Lower leg skin (tissue), 4 donors: ENCODE data around the gene LCLAT1. TPM values are rescaled to one million over a fixed set of nuclear protein-coding genes. Genes with fewer than 3 reads are reported as not detected.
"Not testable (repeated sequence)": the region's sequence is repeated elsewhere in the genome, so short reads cannot be mapped to it uniquely, and the experiment has no call there.

Source experiments
- DNase-seq, 2 donors: peaks; one replicate each; pipeline ENCODE4 v3.0.0-alpha.2; 2019; ENCODE audit warnings: low spot score in 2 of 2
- H3K4me3 ChIP-seq: fragments of 200-600 bp; sonication (generic); 2 replicates; pipeline ENCODE4 v1.5.1; 2017; ENCODE audit warnings: mild to moderate bottlenecking, low read depth; ENCODE audit not compliant: poor library complexity, severe bottlenecking
- CTCF ChIP-seq, 3 donors: fragments of 450-650 bp; IDR thresholded peaks; one replicate each; pipeline ENCODE4 v1.5.1; 2016; ENCODE audit warnings: antibody characterized with exemption in 3 of 3, mild to moderate bottlenecking in 3 of 3, moderate library complexity in 2 of 3
- POLR2A ChIP-seq, 2 donors: fragments of 450-650 bp; IDR thresholded peaks; one replicate each; pipeline ENCODE4 v1.6.1; 2016 to 2017; ENCODE audit warnings: antibody characterized with exemption in 2 of 2, mild to moderate bottlenecking in 1 of 2, moderate library complexity in 1 of 2
- WGBS, 2 donors: methylation state at CpG; one replicate each; pipeline ENCODE4 v1.1.5; 2018; 5-methylcytosine and 5-hydroxymethylcytosine counted together
- intact Hi-C: fragments of 100-400 bp; cut with DNase I; formaldehyde crosslinking; loops from one replicate; pipeline ENCODE4 v1.15.0; 2023; ENCODE audit warnings: low total_unique reads
- total RNA-seq, 4 donors: library from RNA; depleted of rRNA; stranded (reverse); fragments of >200 nt; gene quantifications; one replicate each; pipeline ENCODE4 v1.1.0, GENCODE V29; 2016

LCLAT1 gene
- total RNA-seq, 4 donors from 2014 or later: 5.2 to 19.1 (median 12.0) TPM

GRCh38 chr2:30639836-30640235 is 192.8 kb downstream of the LCLAT1 start:
- no peak overlapping the region for H3K4me3 ChIP-seq
- no peak for DNase-seq
- WGBS, 2 donors: 92 to 96% methylated on average over 5 of the region's 5 CpGs
- intact Hi-C loops: no loop called here
- TF ChIP-seq POLR2A (IDR thresholded peaks at IDR 0.05) (no peak), CTCF (IDR thresholded peaks at IDR 0.05) (no peak)

GRCh38 chr2:30641765-30642345 is 194.8 kb downstream of the LCLAT1 start:
- TF ChIP-seq CTCF (IDR thresholded peaks at IDR 0.05) (no peak), POLR2A (IDR thresholded peaks at IDR 0.05) (no peak)
- no peak overlapping the region for H3K4me3 ChIP-seq
- intact Hi-C loops: no loop called here
- DNase-seq: no peak
- 49 to 54% methylated on average over 3 of the region's 3 CpGs for WGBS, 2 donors

GRCh38 chr2:30643013-30643412 is 196.0 kb downstream of the LCLAT1 start:
- intact Hi-C loops, DNase-seq, H3K4me3 ChIP-seq: not testable (repeated sequence)
- 100% methylated on average over 3 of the region's 4 CpGs; no CpG with 5 or more reads in 1 of the 2 donors for WGBS, 2 donors

- TF ChIP-seq CTCF (IDR thresholded peaks at IDR 0.05) (no peak), POLR2A (IDR thresholded peaks at IDR 0.05) (no peak)
- intact Hi-C loops: no loop called here
- DNase-seq: no peak
- 85% methylated on average over 3 of the region's 3 CpGs for WGBS, 2 donors
- no peak overlapping the region for H3K4me3 ChIP-seq
Observed at GRCh38 chr2:30643674-30644073, 196.6 kb downstream of the LCLAT1 start.

- no peak for TF ChIP-seq CTCF (IDR thresholded peaks at IDR 0.05)
- 97 to 98% methylated on average over 3 of the region's 3 CpGs for WGBS, 2 donors
- H3K4me3 ChIP-seq: no peak overlapping the region
- intact Hi-C loops: no loop called here
- no peak for DNase-seq
Observed at GRCh38 chr2:30645081-30645744, 198.2 kb downstream of the LCLAT1 start.

- intact Hi-C loops: no loop called here
- no peak overlapping the region for H3K4me3 ChIP-seq
- no peak for TF ChIP-seq POLR2A (IDR thresholded peaks at IDR 0.05)
- TF ChIP-seq CTCF (IDR thresholded peaks at IDR 0.05): no peak
- DNase-seq: no peak
- 85 to 93% methylated on average over 3 of the region's 3 CpGs for WGBS, 2 donors
Observed at GRCh38 chr2:30645745-30646119, 198.7 kb downstream of the LCLAT1 start.
